Cardiac muscle cell (in vitro differentiated cells and primary cell): ENCODE measurements around the gene TNFRSF11A. TPM values are rescaled to one million over a fixed set of nuclear protein-coding genes. Genes with fewer than 3 reads are reported as not detected.

ENCODE experiments used
- DNase-seq, 2 donors: peaks; one replicate each; pipeline versions ENCODE4 v3.0.0 to v3.0.0-alpha.2; 2010 to 2017; ENCODE audit warnings: low read depth in 1 of 2, low spot score in 1 of 2
- H3K27ac ChIP-seq: fragments of 200-600 bp; sonication (generic); 2 replicates; pipeline ENCODE4 v1.5.1; 2016
- H3K27me3 ChIP-seq: fragments of 200-600 bp; sonication (generic); 2 replicates; pipeline ENCODE4 v1.6.0; 2016; ENCODE audit warnings: control low read depth
- H3K36me3 ChIP-seq: fragments of 200-600 bp; sonication (generic); 2 replicates; pipeline ENCODE4 v1.5.1; 2016; ENCODE audit warnings: control low read depth
- H3K4me1 ChIP-seq: fragments of 200-600 bp; sonication (generic); 2 replicates; pipeline ENCODE4 v1.8.1; 2017; ENCODE audit warnings: low read depth, mild to moderate bottlenecking, mixed run types
- H3K4me3 ChIP-seq: fragments of 200-600 bp; sonication (generic); 2 replicates; pipeline ENCODE4 v1.5.1; 2016; ENCODE audit warnings: mild to moderate bottlenecking
- H3K9me3 ChIP-seq: fragments of 200-600 bp; sonication (generic); 2 replicates; pipeline ENCODE4 v1.5.1; 2017; ENCODE audit warnings: low read depth, mild to moderate bottlenecking, control low read depth
- CTCF ChIP-seq: IDR thresholded peaks from 2 replicates; pipeline ENCODE4 v1.5.1; 2012; ENCODE audit warnings: low read depth, mild to moderate bottlenecking, low read length
- polyA plus RNA-seq: library from polyadenylated mRNA; unstranded; fragments of >200 nt; fragmentation: Nextera tagmentation; extraction: Ambion mirVana; gene quantifications from 2 replicates; pipeline ENCODE4 v1.2.1, GENCODE V29; 2016
- total RNA-seq: library from RNA; depleted of rRNA; stranded (reverse); fragments of >200 nt; gene quantifications from 2 replicates; pipeline ENCODE4 v1.2.3, GENCODE V29; 2016

TNFRSF11A gene
- total and polyA plus RNA-seq, 2 experiments from 2014 or later = 0.66 to 1.2 TPM

GRCh38 chr18:62381373-62381772, 56.3 kb downstream of the TNFRSF11A start:
- Histone ChIP-seq H3K4me1 (no peaks in the 10 kb centered on the region), H3K4me3 (no peak overlapping the region), H3K9me3 (no peaks in the 10 kb centered on the region), H3K36me3 (no peaks in the 10 kb centered on the region), H3K27me3 (no peaks in the 10 kb centered on the region), H3K27ac (no peak overlapping the region)
- no peak for DNase-seq
- TF ChIP-seq CTCF = no peak

GRCh38 chr18:62384068-62384467, 59.0 kb downstream of the TNFRSF11A start:
- Histone ChIP-seq H3K9me3 (no peaks in the 10 kb centered on the region), H3K27ac (no peak overlapping the region), H3K27me3 (no peaks in the 10 kb centered on the region), H3K36me3 (no peaks in the 10 kb centered on the region), H3K4me3 (no peak overlapping the region), H3K4me1 (no peaks in the 10 kb centered on the region)
- TF ChIP-seq CTCF = no peak
- no peak for DNase-seq

- no peaks in the 10 kb centered on the region for H3K9me3 ChIP-seq
- H3K4me1 ChIP-seq = no peaks in the 10 kb centered on the region
- H3K36me3 ChIP-seq = no peaks in the 10 kb centered on the region
- no peak overlapping the region for H3K27ac ChIP-seq
- H3K4me3 ChIP-seq = no peak overlapping the region
- peak in 1 of 2 donors; percentile 38 for DNase-seq
- H3K27me3 ChIP-seq = no peaks in the 10 kb centered on the region
- no peak for TF ChIP-seq CTCF
Measured at GRCh38 chr18:62384610-62385097, 59.5 kb downstream of the TNFRSF11A start.

GRCh38 chr18:62386091-62386490, 61.0 kb downstream of the TNFRSF11A start:
- no peaks in the 10 kb centered on the region for H3K9me3 ChIP-seq
- TF ChIP-seq CTCF = no peak
- H3K27ac ChIP-seq = no peak overlapping the region
- no peaks in the 10 kb centered on the region for H3K27me3 ChIP-seq
- no peaks in the 10 kb centered on the region for H3K36me3 ChIP-seq
- no peak for DNase-seq
- H3K4me1 ChIP-seq = no peaks in the 10 kb centered on the region
- no peak overlapping the region for H3K4me3 ChIP-seq

- no peak overlapping the region for H3K4me3 ChIP-seq
- no peaks in the 10 kb centered on the region for H3K36me3 ChIP-seq
- H3K9me3 ChIP-seq = no peaks in the 10 kb centered on the region
- H3K4me1 ChIP-seq = no peaks in the 10 kb centered on the region
- H3K27me3 ChIP-seq = no peaks in the 10 kb centered on the region
- no peak overlapping the region for H3K27ac ChIP-seq
- no peak for DNase-seq
- TF ChIP-seq CTCF = no peak
Measured at GRCh38 chr18:62386601-62387000, 61.5 kb downstream of the TNFRSF11A start.

GRCh38 chr18:62387257-62387656, 62.1 kb downstream of the TNFRSF11A start:
- Histone ChIP-seq H3K9me3 (no peaks in the 10 kb centered on the region), H3K4me1 (no peaks in the 10 kb centered on the region), H3K4me3 (no peak overlapping the region), H3K36me3 (no peaks in the 10 kb centered on the region), H3K27ac (no peak overlapping the region), H3K27me3 (no peaks in the 10 kb centered on the region)
- no peak for TF ChIP-seq CTCF
- no peak for DNase-seq
